ENCODE results near the gene B3GAT2. TPM values are rescaled to one million over a fixed set of nuclear protein-coding genes. Genes with fewer than 3 reads are reported as not detected.
A peak's percentile ranks its signal among the peaks of the same experiment; 100 is the strongest.

B3GAT2 gene
- total RNA-seq, 1 experiment from 2014 or later: 0.07 TPM

DNA sequence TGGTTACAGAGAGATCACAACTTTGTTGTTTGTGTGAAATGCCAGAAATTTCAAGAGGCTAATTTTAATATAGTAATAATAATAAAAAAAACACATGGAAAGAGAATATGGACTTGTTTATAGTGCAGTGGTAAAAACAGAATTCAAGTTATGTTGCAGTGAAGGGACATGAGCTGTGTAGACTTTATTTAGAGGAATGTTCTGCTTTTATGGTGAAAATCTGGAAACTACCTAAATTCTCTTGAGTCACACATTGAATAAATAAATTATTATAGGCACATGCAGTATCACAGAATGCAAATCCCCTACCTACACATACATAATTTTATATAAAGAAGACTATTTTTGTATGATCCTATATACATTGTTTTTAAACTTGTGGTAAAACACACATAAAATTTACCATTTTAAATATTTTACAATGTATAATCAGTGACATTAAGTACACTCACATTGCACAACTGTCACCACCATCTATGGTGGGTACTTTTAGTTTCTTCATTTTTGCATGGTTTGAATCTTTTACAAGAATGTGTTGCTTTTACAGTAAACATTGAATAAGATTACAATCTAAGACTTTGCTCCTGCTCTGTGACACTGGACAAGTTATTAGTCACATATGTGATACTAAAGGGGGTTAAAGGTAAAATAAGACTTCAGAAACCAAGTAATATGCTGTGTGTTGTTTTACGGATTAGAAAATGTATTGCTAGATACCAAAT is 107.4 kb downstream of the B3GAT2 start:
- in situ Hi-C loops (cut with HindIII; ENCODE audit: low sequenced_read_pairs): no loop called here
- DNase-seq (ENCODE audit: low spot score): no peak

DNA sequence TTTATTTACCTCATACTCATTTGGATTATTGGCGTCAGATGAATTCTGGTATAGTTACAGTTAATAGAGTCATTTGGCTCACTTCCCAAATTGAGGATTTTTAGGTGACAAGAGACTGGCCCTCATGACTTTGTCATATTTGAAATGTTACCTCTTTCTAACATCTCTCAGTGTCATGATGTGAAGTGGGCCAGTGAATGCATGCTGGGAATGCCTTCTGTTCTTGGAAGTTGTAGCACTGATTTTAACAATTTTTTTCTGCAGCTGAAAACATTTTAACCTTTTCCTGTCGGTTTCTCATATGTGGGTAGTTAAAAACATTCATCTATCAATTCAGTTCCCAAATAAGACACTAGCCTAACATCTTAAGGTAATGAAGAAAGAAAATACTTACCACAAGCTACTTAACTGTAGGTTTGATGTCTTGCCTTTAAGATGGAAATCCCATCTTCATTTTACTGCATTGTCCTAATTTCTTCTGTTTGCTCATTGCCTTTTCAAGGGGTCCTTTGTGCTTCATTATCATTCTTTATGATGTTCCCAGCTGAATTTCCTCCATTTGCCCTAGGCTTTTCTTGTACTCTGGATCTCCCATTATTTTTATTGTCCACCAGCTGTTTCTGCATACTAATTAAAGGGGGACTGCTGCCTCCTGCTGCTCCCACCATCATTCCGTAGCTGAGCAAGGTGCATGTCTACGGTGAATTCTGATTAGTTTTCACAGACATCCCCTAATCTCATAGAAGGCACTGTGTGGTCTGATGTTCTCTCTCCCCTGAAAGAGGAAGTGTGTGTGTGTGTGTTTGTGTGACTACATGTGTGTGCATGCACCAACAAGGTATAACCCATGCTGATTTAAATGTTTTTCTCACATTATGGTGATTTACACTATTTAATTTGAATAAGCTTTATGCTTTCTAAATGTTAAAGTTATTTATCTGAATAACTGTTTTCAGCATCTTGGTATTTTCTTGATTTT is 109.5 kb downstream of the B3GAT2 start:
- DNase-seq (ENCODE audit: low spot score): peak; percentile 66
- in situ Hi-C loops (cut with HindIII; ENCODE audit: low sequenced_read_pairs): no loop called here

DNA sequence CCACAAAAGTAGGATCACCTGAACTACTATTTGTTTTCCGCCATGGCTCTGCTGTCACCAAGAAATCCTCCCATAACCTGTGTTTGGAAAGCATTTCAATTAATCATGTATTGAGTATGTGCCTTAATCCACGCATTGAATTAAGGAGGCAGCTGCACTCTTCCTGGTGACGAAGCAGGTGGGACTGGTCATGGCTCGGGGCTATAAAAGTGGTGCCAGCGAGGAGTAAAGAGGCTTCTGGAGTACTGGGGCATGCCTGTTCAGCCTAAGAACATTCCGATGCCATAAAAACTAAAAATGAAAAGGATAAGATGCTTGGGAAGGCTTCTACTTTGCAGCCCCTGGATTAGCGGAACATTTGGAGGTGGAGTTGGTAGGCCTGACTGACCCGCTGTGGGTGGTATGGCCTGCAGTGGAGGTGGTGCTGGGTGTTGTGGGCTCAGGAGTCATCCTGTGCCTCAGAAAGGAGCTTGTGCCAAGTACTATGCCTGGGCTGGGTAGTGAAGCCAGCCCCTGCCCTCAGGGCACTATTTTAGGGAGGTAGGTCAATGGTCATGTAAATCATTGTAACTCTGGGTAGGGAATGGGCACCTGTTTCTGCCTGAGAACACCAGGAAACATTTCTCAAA is 110.5 kb downstream of the B3GAT2 start:
- in situ Hi-C loops (cut with HindIII; ENCODE audit: low sequenced_read_pairs): no loop called here
- no peak for DNase-seq (ENCODE audit: low spot score)

DNA sequence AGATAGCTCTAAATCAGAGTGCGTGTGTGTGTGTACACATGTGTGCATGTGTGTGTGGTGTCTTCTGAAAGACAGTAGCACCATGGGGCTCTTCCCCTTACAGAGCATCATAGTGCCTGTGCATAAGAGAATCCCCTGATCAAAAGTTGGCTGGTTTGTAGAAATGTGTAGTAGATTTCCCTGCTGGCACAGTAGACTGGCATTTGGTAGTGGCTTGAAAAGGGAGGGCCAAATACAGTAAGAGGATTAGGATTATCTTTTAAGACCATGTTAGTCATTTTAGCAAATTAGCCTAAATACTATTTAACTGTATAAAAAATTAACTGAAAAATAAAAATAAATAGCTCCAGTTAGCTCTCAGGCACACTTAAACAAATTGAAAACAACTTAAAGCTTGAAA is 112.6 kb downstream of the B3GAT2 start:
- DNase-seq (ENCODE audit: low spot score): no peak
- in situ Hi-C loops (cut with HindIII; ENCODE audit: low sequenced_read_pairs): no loop called here

DNA sequence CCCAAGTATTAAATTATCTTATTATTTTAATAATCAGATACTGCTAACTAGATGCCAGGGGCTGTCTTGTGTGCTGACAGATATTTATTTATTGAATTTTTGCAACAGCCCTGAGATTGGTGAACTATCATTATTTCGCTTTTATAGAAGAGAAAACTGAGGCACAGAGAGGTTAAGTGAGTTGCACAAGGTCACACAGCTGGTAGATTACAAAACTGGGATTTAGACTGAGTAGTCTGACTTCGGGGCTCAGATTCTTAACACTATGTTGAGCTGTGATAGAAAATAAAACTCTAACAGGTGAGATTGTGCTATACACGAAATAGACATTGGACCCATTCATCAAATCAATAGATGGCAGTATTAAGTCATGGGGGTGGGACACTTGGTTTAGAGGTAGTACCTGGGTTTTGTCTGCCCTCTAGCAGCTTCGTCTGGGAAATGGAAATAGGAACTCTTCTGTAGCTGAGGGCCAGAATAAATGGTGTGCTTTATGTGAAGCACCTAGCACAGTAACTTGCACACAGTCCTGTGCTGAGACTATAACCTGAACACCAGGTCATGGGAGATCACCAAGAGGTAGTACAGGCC is 113.4 kb downstream of the B3GAT2 start:
- DNase-seq (ENCODE audit: low spot score): no peak
- in situ Hi-C loops (cut with HindIII; ENCODE audit: low sequenced_read_pairs): no loop called here

DNA sequence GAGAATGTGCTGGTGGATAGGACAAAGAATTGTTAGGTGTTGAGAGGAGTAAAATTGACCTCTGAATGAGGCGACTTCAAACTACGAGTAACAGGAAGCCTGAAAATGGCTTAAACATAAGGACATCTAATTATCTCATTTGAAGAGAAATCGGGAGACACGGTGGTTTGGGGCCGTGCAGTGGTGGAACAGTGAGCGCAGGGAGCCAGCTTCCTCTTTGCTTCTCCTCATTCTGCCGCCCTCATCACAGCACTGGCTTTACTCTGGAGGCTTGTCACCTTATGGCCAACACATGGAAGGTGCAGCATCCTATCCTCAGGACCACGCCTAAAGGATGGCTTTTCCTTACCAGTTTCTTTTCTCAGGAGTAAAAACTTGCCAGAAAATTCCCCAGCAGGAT is 114.3 kb downstream of the B3GAT2 start:
- in situ Hi-C loops (cut with HindIII; ENCODE audit: low sequenced_read_pairs): no loop called here
- no peak for DNase-seq (ENCODE audit: low spot score)

DNA sequence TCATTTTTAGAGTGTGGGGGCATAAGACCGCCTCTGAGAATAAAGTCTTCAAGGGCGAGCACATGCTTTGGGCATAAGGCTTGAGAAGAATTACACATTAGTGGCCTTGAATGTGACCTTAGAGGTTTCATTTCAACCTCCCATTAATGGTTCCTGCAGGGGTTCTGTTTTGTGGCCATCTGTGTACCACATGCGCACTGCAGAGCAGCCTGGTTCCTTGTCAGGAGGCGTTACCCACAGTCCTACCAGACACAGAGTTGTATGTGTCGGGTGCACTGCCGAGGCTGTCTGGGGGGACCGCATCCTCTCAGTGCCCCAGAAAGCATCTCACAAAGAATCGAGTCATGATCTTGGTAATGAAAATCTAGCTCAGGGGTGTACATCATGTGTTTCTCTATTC is 115.7 kb downstream of the B3GAT2 start:
- in situ Hi-C loops (cut with HindIII; ENCODE audit: low sequenced_read_pairs): no loop called here
- no peak for DNase-seq (ENCODE audit: low spot score)

DNA sequence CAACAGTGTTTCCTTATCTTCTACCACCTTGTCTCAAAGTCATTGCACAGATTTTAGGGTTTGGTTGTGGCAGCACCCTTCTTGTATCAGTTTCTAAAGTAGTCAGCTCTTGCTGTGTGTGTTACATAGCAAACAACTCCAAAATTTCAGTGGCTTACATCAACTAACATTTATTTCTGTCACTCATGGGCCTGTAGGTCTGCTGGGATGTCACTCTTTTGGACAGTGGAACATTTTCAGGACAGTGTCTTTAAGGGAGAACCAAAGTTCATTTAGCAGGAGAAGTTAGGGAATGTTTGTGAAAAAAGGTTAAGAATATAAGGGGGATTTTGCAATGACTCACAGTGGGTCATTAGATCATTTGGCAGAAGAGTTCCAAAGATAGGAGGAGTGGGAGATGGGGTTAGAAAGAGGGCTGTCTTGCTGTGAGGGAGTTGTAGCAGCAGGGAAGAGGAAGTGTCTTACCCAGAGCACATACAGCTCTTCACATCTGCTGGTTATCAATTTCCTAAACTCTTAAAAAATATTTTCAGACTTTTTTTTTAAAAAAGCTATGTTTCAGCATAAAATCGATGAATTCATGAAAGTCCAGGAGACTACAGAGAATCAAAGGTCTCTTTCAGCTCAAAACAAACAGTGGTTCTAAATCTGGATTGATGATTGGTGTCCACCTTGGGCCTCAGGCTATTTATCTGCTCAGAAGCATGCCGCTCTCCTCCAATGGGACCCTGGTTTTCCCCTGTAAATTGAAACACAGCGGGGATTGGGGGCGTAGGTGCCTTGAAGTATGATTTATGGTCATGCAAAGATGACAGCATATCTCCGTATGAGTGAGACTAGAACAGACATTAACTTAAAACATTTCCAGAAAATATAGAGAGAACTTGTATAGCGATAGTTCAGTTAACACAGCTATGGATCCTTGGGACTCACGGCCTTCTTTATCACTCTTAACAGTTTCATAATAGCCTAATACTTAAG is 117.3 kb downstream of the B3GAT2 start:
- in situ Hi-C loops (cut with HindIII; ENCODE audit: low sequenced_read_pairs): no loop called here
- DNase-seq (ENCODE audit: low spot score): no peak

DNA sequence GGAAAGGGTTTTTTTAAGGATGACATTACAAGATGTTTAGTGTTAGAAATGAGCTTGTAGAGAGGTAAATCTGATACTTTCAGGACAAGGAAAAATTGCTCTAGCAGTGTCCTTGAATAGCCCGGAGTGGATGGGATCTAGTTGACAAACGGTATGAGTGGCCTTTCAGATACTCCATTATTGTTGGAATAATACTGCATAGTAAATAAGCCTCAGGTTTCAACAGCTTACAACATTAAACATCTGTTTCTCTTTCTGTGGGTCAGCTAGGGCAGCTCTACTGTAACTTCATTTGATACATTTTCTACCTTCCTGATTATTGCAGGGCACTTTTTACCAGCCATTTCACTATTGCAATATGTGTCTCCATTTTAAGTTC is 118.0 kb downstream of the B3GAT2 start:
- in situ Hi-C loops (cut with HindIII; ENCODE audit: low sequenced_read_pairs): no loop called here
- no peak for DNase-seq (ENCODE audit: low spot score)

DNA sequence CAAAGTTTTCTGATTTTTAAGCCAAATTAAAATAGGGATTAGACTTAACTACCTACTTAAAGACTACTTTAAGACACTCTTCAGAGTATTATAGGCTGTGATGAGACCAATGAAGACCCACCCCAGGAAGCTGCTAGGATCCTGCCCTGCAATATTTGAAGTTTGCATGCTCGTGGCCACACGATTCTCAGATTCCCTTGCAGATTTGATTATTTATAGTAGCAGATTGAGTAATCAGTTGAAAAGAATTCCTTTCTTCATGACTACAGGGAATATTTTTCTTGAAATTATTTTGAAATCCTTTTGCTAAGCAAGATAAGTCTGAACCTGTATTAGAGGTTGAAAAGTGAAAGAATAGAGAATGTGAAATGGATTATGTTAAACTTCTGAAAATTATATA is 122.3 kb downstream of the B3GAT2 start:
- DNase-seq (ENCODE audit: low spot score): no peak

DNA sequence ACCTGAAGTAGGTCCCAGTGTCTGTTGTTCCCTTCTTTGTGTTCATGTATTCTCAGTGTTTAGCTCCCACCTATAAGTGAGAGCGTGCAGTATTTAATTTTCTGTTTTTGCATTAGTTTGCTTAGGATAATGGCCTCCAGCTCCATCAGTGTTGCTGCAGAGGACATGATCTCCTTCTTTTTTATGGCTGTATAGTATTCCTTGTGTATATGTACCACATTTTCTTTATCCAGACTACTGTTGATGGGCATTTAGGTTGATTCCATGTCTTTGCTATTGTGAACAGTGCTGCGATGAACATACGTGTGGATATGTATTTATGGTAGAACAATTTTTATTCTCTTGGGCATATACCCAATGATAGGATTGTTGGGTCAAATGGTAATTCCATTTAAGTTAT is 125.4 kb downstream of the B3GAT2 start:
- DNase-seq (ENCODE audit: low spot score): no peak
- in situ Hi-C loops (cut with HindIII; ENCODE audit: low sequenced_read_pairs): no loop called here

More for the DNA sequence above, 122.3 kb downstream of the B3GAT2 start:
- in situ Hi-C loops (cut with HindIII; ENCODE audit: low sequenced_read_pairs): no loop called here

DNA sequence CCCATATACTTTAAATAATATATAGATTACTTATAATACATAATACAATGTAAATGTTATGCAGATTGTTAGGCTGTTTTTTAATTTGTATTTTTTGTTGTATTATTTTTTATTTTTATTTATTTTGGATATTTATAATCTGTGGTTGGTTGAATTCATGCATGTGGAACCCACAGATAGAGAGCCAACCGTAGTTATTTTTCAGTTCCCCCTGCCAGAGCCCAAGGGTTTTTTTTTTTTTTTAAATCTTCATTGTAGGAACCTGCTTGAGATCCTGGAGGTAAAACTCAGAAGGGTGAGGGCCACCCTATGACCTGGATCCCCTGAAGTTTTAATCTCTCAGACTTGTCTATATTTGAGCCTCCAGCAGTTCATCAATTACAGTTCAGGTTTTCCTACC is 133.2 kb downstream of the B3GAT2 start:
- in situ Hi-C loops (cut with HindIII; ENCODE audit: low sequenced_read_pairs): no loop called here
- DNase-seq (ENCODE audit: low spot score): no peak

DNA sequence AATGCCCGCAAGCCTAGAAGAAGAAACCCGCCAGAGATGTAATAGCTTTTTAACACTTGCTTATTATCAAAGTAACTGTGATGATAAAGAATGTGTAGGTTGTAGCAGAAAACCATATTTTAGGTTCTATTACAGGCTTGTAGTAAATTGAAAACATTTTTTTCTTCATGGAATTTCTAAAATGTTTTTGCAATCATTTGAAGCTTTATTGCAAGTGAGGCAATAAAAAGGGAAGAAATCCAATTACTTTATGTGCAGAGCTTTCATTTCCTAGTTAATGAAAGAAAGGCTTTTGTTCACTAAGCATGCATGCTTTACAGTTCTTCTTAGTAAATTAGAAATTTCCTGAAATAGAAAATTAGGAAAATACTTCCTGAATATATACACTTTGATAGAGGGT is 135.1 kb downstream of the B3GAT2 start:
- in situ Hi-C loops (cut with HindIII; ENCODE audit: low sequenced_read_pairs): no loop called here
- no peak for DNase-seq (ENCODE audit: low spot score)

DNA sequence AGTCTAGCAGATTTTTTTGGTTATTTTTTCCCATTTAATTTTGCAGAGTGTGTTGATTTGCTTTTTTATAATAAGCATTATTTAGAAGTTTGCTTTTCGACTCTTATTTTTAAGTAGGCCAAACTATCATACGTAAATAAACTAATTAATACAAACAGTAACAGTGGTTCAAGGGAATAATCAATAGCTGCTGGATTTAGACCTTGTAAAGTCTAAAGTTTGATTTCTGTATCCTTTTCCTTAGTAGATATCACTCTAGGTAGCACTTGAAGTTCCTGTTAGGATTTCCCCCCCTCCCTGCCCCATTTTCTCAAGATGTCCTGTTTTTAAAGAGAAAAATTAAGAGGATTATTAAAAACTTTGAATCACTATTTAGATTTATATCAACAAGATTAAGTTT is 136.1 kb downstream of the B3GAT2 start:
- no peak for DNase-seq (ENCODE audit: low spot score)
- in situ Hi-C loops (cut with HindIII; ENCODE audit: low sequenced_read_pairs): no loop called here

DNA sequence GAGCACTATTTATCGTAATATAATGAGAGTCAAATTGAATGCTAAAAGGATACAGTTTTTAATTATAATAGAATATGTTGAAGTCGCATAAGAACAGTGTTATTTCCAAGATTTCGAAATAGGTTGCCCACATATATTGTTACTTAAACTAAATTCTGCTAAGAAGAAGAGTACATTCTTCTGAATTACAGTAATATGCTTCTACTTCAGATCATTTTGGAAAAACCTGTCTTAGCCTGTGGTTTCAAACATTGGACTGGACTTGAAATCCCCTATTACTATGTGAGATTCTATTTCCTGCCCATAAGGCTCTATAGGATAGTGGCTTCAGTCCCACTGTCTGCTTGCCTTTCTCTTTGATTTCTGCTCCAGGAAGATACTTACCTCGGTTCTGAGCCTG is 137.2 kb downstream of the B3GAT2 start:
- no peak for DNase-seq (ENCODE audit: low spot score)
- in situ Hi-C loops (cut with HindIII; ENCODE audit: low sequenced_read_pairs): no loop called here

DNA sequence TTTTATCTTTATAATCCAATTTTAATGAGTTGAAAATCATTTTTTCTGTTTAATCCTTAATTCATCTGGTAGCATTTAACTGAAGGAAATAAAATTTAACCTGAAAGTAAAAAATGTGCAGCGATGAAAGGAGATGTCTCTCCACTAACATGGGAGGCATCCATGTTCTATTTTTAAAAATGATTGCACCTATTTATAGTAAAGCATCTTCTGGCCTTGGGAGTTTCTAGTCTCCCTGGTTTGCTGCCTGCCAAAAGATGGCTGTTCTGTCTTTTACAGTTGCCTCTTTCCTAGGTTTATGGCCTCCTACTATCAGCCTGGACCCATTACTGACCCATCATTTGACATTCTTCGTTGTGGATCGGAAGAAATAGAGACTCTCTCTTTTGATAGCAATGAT is 143.0 kb downstream of the B3GAT2 start:
- in situ Hi-C loops (cut with HindIII; ENCODE audit: low sequenced_read_pairs): no loop called here
- peak; percentile 14 for DNase-seq (ENCODE audit: low spot score)

DNA sequence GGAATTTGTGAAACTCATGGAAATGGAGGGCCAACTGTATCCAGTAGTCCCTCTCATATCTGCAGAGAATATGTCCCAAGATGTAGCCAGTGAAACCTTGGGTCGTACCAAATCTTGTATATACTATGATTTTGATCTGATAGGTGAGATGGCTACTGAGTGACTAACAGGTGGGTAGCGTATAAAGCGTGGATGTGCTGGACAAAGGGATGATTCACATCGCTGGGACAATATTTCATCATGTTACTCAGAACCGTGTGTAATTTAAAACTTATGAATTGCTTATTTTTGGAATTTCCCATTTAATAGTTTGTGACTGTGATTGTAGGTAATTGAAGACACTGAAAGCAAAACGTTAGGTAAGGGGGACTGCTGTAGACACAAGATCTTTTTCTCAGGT is 145.1 kb downstream of the B3GAT2 start:
- in situ Hi-C loops (cut with HindIII; ENCODE audit: low sequenced_read_pairs): no loop called here
- DNase-seq (ENCODE audit: low spot score): no peak
